GM23338 (cell line): ENCODE results near the gene FGFRL1. TPM values are rescaled to one million over a fixed set of nuclear protein-coding genes. Genes with fewer than 3 reads are reported as not detected.

Source experiments
- ATAC-seq: fragments of 200-7000 bp; cut with Tn5 transposase; 3 replicates; pipeline ENCODE4 v1.9.1; 2020
- DNase-seq: peaks from one replicate; pipeline ENCODE4 v3.0.0-alpha.2; 2015; ENCODE audit warnings: low spot score
- H2AFZ ChIP-seq: fragments of 200-600 bp; sonication (generic); 2 replicates; pipeline ENCODE4 v1.8.0; 2016; ENCODE audit warnings: antibody characterized with exemption, mild to moderate bottlenecking, moderate library complexity
- H3F3A ChIP-seq: fragments of 200-600 bp; sonication (generic); replicated peaks from 2 replicates; pipeline ENCODE4 v1.8.0; 2017; ENCODE audit warnings: antibody characterized with exemption, mixed run types, low read depth
- H3K27ac ChIP-seq: fragments of 200-600 bp; sonication (generic); 2 replicates; pipeline ENCODE4 v1.6.1; 2016; ENCODE audit warnings: low read depth
- H3K27me3 ChIP-seq: fragments of 200-600 bp; sonication (generic); 2 replicates; pipeline ENCODE4 v1.8.0; 2016; ENCODE audit warnings: mild to moderate bottlenecking, mixed run types, moderate library complexity; ENCODE audit not compliant: insufficient read depth
- H3K36me3 ChIP-seq: fragments of 200-600 bp; sonication (generic); 2 replicates; pipeline ENCODE4 v1.8.0; 2016; ENCODE audit warnings: mild to moderate bottlenecking; ENCODE audit not compliant: insufficient read depth
- H3K4me1 ChIP-seq: fragments of 200-600 bp; sonication (generic); 2 replicates; pipeline ENCODE4 v1.8.0; 2016; ENCODE audit warnings: mild to moderate bottlenecking, moderate library complexity; ENCODE audit not compliant: insufficient read depth
- H3K4me2 ChIP-seq: fragments of 200-600 bp; sonication (generic); 2 replicates; pipeline ENCODE4 v1.7.1; 2017; ENCODE audit warnings: mixed run types
- H3K4me3 ChIP-seq: fragments of 200-600 bp; sonication (generic); 2 replicates; pipeline ENCODE4 v1.6.1; 2016; ENCODE audit warnings: mixed run types
- H3K79me2 ChIP-seq: fragments of 200-600 bp; sonication (generic); replicated peaks from 2 replicates; pipeline ENCODE4 v1.8.0; 2017; ENCODE audit warnings: mild to moderate bottlenecking; ENCODE audit not compliant: insufficient read depth
- H3K9me2 ChIP-seq: fragments of 200-600 bp; sonication (generic); 2 replicates; pipeline ENCODE4 v1.8.0; 2017; ENCODE audit not compliant: insufficient read depth
- H4K20me1 ChIP-seq: fragments of 200-600 bp; sonication (generic); replicated peaks from 2 replicates; pipeline ENCODE4 v1.8.0; 2017; ENCODE audit warnings: mild to moderate bottlenecking; ENCODE audit not compliant: insufficient read depth
- H3K27ac Mint-ChIP-seq: 2 replicates; pipeline ENCODE4 v1.8.0; 2020; ENCODE audit warnings: inconsistent platforms, mild to moderate bottlenecking, moderate library complexity, mixed read lengths
- H3K27me3 Mint-ChIP-seq: 3 replicates; pipeline ENCODE4 v1.8.0; 2022; ENCODE audit warnings: low read depth, mild to moderate bottlenecking, moderate library complexity, mixed read lengths, inconsistent platforms; ENCODE audit not compliant: insufficient read depth, poor library complexity
- H3K36me3 Mint-ChIP-seq: 3 replicates; pipeline ENCODE4 v1.8.0; 2021; ENCODE audit warnings: low read depth, mild to moderate bottlenecking, inconsistent platforms, moderate library complexity, mixed read lengths
- H3K4me1 Mint-ChIP-seq: 3 replicates; pipeline ENCODE4 v1.8.0; 2020; ENCODE audit warnings: mild to moderate bottlenecking, inconsistent platforms, mixed read lengths
- H3K4me3 Mint-ChIP-seq: 3 replicates; pipeline ENCODE4 v1.8.0; 2021; ENCODE audit warnings: moderate library complexity, mild to moderate bottlenecking, inconsistent platforms, mixed read lengths
- H3K9me3 Mint-ChIP-seq: 3 replicates; pipeline ENCODE4 v1.8.0; 2020; ENCODE audit warnings: moderate library complexity, mild to moderate bottlenecking, inconsistent platforms, mixed read lengths
- CREB1 ChIP-seq: fragments of 250-450 bp; sonication (Bioruptor Pico); IDR thresholded peaks from 2 replicates; pipeline ENCODE4 v1.5.0; 2020; ENCODE audit warnings: low read depth, mild to moderate bottlenecking, moderate library complexity
- CTCF ChIP-seq, 2 experiments: fragments of 200-600 bp in 1 of 2; sonication (generic) in 1 of 2; conservative IDR thresholded peaks; 2 replicates each; pipeline versions ENCODE4 v1.5.1 to v1.6.1; 2016 to 2017; ENCODE audit warnings: antibody characterized with exemption in 2 of 2, low read depth in 2 of 2, mild to moderate bottlenecking in 2 of 2, moderate library complexity in 1 of 2
- ETS1 ChIP-seq: IDR thresholded peaks from 2 replicates; pipeline ENCODE4 v1.6.1; 2016; ENCODE audit warnings: antibody characterized with exemption
- EZH2 ChIP-seq: fragments of 200-600 bp; sonication (generic); IDR thresholded peaks from one replicate; pipeline ENCODE4 v1.8.0; 2017; ENCODE audit warnings: antibody characterized with exemption, mild to moderate bottlenecking, low read depth; ENCODE audit not compliant: unreplicated experiment
- EZH2phosphoT487 ChIP-seq: fragments of 200-600 bp; sonication (generic); IDR thresholded peaks from one replicate; pipeline ENCODE4 v1.8.1; 2018; ENCODE audit warnings: antibody characterized with exemption; ENCODE audit not compliant: unreplicated experiment
- JUNB ChIP-seq: IDR thresholded peaks from one replicate; pipeline ENCODE4 v1.6.1; 2016; ENCODE audit warnings: antibody characterized with exemption; ENCODE audit not compliant: unreplicated experiment
- NANOG ChIP-seq: IDR thresholded peaks from 2 replicates; pipeline ENCODE4 v1.6.1; 2016; ENCODE audit warnings: antibody characterized with exemption, borderline replicate concordance
- POLR2AphosphoS5 ChIP-seq: IDR thresholded peaks from 2 replicates; pipeline ENCODE4 v1.6.1; 2016; ENCODE audit warnings: antibody characterized with exemption, low read depth
- REST ChIP-seq: IDR thresholded peaks from one replicate; pipeline ENCODE4 v1.6.1; 2018; ENCODE audit warnings: antibody characterized with exemption; ENCODE audit not compliant: unreplicated experiment
- STAT1 ChIP-seq: IDR thresholded peaks from one replicate; pipeline ENCODE4 v1.6.1; 2016; ENCODE audit warnings: antibody characterized with exemption; ENCODE audit not compliant: unreplicated experiment
- ZNF114 ChIP-seq: fragments of 250-450 bp; sonication (Bioruptor Pico); IDR thresholded peaks from 2 replicates; pipeline ENCODE4 v1.5.0; 2020; ENCODE audit warnings: mild to moderate bottlenecking, moderate library complexity
- ZNF331 ChIP-seq: fragments of 250-450 bp; sonication (Bioruptor Pico); IDR thresholded peaks from 2 replicates; pipeline ENCODE4 v1.5.0; 2020; ENCODE audit warnings: low read depth, mild to moderate bottlenecking, moderate library complexity
- ZNF462 ChIP-seq: fragments of 250-450 bp; sonication (Bioruptor Pico); IDR thresholded peaks from 2 replicates; pipeline ENCODE4 v1.5.0; 2020; ENCODE audit warnings: mild to moderate bottlenecking, moderate library complexity
- polyA plus RNA-seq: library from polyadenylated mRNA; unstranded; fragments of >200 nt; fragmentation: Nextera tagmentation; extraction: Ambion mirVana; gene quantifications from 2 replicates; pipeline ENCODE4 v1.2.1, GENCODE V29; 2016
- total RNA-seq: library from RNA; depleted of rRNA; stranded (reverse); fragments of >200 nt; shearing (Covaris generic); gene quantifications from 2 replicates; pipeline ENCODE4 v1.2.3, GENCODE V29; 2014

The FGFRL1 gene
- total and polyA plus RNA-seq, 2 experiments from 2014 or later, result 7.0 to 35.8 TPM

GRCh38 chr4:1032861-1033260 is 21.4 kb downstream of the FGFRL1 start:
- Mint-ChIP-seq H3K9me3 (no peaks in the 10 kb centered on the region), H3K4me3 (no peak overlapping the region), H3K4me1 (no peaks in the 10 kb centered on the region), H3K36me3 (no peaks in the 10 kb centered on the region), H3K27ac (no peak overlapping the region), H3K27me3 (peaks cover 5% of the 10 kb centered on the region)
- Histone ChIP-seq H3K27ac (no peak overlapping the region), H2AFZ (no peak overlapping the region), H3K36me3 (no peaks in the 10 kb centered on the region), H3K9me2 (no peaks in the 10 kb centered on the region), H3K27me3 (no peaks in the 10 kb centered on the region), H3F3A (no peaks in the 10 kb centered on the region), H3K4me1 (no peaks in the 10 kb centered on the region), H3K79me2 (no peaks in the 10 kb centered on the region), H3K4me2 (no peak overlapping the region), H4K20me1 (no peaks in the 10 kb centered on the region), H3K4me3 (no peak overlapping the region)
- no peak for ATAC-seq
- TF ChIP-seq EZH2 (no peak), ZNF462 (CRISPR knock-in tag) (no peak), STAT1 (no peak), CTCF (conservative IDR thresholded peaks at IDR 0.05; ENCODE audit: low read depth in 2 of 2) (no peak), ZNF114 (no peak), JUNB (no peak), POLR2AphosphoS5 (no peak), REST (no peak), NANOG (no peak), ZNF331 (CRISPR knock-in tag) (no peak), CREB1 (CRISPR knock-in tag) (no peak), ETS1 (no peak), EZH2phosphoT487 (no peak)
- DNase-seq, result no peak
